GM06990 (cell line): ENCODE data around the gene CHD6.

ENCODE experiments used
- DNase-seq: peaks from one replicate; pipeline ENCODE4 v3.0.0-alpha.2; 2011; ENCODE audit not compliant: insufficient read length; ENCODE audit errors: extremely low read depth
- H3K27me3 ChIP-seq: replicated peaks from 2 replicates; pipeline ENCODE4 v1.6.0; 2011; ENCODE audit warnings: low read length; ENCODE audit not compliant: control insufficient read depth, insufficient read depth
- H3K36me3 ChIP-seq: 2 replicates; pipeline ENCODE4 v1.5.1; 2011; ENCODE audit warnings: low read length; ENCODE audit not compliant: control insufficient read depth, insufficient read depth
- H3K4me3 ChIP-seq: replicated peaks from 2 replicates; pipeline ENCODE4 v1.5.1; 2011; ENCODE audit warnings: low read depth, mild to moderate bottlenecking, control low read depth, low read length
- TF ChIP-seq, protein P1 (sequence below): IDR thresholded peaks from 2 replicates; pipeline ENCODE4 v1.5.1; 2011; ENCODE audit warnings: low read length, control low read depth, mild to moderate bottlenecking, inconsistent platforms; ENCODE audit not compliant: insufficient read depth, poor library complexity, severe bottlenecking

CHD6 gene

DNA sequence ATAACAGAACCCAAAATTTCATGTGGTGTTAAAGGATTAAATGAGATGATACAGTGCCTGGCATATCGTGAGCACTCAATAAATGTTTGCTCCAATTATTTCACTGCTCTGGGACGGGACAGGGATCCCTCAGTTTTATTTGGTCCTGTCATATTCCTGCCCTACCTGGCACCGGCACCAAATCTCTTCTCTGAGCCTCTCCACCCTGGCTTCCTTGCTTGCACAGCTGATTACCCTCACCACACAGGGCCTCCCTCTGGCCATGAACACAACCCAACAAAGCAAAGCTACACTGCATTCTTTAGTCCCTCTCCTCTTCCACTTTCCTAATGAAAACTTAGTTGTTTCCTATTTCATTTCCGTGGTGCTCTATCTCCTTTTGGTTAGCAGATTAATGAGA is 16.4 kb downstream of the CHD6 start:
- DNase-seq = no peak
- TF ChIP-seq, protein P1, sequence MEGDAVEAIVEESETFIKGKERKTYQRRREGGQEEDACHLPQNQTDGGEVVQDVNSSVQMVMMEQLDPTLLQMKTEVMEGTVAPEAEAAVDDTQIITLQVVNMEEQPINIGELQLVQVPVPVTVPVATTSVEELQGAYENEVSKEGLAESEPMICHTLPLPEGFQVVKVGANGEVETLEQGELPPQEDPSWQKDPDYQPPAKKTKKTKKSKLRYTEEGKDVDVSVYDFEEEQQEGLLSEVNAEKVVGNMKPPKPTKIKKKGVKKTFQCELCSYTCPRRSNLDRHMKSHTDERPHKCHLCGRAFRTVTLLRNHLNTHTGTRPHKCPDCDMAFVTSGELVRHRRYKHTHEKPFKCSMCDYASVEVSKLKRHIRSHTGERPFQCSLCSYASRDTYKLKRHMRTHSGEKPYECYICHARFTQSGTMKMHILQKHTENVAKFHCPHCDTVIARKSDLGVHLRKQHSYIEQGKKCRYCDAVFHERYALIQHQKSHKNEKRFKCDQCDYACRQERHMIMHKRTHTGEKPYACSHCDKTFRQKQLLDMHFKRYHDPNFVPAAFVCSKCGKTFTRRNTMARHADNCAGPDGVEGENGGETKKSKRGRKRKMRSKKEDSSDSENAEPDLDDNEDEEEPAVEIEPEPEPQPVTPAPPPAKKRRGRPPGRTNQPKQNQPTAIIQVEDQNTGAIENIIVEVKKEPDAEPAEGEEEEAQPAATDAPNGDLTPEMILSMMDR = no peak
- H3K4me3 ChIP-seq = no peak overlapping the region
- no peaks in the 10 kb centered on the region for H3K36me3 ChIP-seq
- H3K27me3 ChIP-seq = no peaks in the 10 kb centered on the region

DNA sequence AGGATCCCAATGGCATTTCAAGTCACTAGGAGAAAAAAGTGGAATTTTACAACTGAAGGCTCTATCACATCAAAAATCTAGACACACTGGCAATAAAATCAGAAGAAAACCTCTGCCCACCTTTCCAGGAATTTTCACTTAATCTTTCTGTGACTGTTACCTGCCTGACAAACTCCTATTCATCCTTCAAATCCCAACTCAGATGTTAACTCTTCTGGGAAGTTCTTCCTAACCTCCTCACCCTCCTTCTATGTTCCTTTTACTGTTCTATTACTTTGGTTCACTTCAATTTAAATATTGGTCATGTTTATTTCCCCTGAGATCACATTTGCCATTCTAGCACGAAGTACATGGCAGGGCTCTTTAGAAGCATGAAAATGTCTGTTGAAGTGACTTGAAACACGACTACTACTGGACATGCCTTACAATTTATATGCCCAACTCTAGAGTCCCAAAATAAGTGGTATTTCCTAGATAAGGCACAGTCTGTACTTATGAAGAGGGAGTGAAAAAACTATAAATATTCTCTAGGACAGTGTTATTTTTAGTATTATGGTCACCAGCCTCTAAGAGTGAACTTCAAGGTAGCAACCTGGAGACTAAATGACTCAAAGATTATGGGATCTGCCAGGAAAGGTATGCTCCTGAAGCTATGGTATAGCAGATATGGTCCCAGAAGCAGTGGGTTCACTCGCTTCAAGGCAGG is 17.1 kb downstream of the CHD6 start:
- no peak for DNase-seq
- H3K36me3 ChIP-seq = no peaks in the 10 kb centered on the region
- TF ChIP-seq, protein P1 = no peak
- H3K27me3 ChIP-seq = no peaks in the 10 kb centered on the region
- H3K4me3 ChIP-seq = no peak overlapping the region

DNA sequence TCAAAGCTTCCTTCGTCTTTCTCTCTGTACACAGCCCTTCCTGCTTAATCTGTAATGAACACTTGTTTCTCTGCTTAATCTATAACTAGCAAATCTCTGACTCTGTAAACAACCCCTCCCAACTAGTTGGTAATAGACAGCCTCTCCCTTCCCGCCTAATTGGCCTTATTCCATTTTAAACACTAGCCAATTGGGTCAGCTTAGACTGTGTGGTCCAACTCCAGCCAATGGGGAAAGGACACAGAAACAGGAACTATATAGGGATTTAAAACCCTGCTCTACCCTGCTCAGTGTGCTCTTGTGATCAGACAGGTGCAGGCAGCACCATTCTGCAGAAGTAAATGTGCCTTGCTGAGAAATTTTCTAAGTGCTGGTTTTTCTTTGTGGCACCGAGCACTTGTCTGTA is 18.5 kb downstream of the CHD6 start:
- no peaks in the 10 kb centered on the region for H3K27me3 ChIP-seq
- TF ChIP-seq, protein P1 = no peak
- no peaks in the 10 kb centered on the region for H3K36me3 ChIP-seq
- no peak for DNase-seq
- H3K4me3 ChIP-seq = no peak overlapping the region

DNA sequence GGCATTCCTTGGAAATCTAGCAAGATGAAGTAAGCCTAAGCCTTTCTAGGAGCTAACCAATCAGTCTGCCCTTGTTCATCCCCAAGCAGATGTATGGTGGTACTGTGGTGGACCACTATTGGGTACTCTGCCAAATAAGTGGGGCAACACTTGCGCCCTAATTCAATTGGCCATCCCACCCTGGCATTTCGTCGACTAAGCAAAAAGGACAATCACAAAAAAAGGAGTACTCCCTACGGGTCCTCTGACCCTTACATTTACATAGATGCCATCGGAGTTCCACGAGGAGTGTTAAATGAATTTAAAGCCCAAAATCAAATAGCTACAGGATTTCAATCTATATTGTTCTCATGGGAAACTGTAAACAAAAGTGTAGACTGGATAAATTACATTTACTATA is 19.5 kb downstream of the CHD6 start:
- no peaks in the 10 kb centered on the region for H3K27me3 ChIP-seq
- TF ChIP-seq, protein P1 = no peak
- H3K4me3 ChIP-seq = no peak overlapping the region
- no peaks in the 10 kb centered on the region for H3K36me3 ChIP-seq
- DNase-seq = no peak

DNA sequence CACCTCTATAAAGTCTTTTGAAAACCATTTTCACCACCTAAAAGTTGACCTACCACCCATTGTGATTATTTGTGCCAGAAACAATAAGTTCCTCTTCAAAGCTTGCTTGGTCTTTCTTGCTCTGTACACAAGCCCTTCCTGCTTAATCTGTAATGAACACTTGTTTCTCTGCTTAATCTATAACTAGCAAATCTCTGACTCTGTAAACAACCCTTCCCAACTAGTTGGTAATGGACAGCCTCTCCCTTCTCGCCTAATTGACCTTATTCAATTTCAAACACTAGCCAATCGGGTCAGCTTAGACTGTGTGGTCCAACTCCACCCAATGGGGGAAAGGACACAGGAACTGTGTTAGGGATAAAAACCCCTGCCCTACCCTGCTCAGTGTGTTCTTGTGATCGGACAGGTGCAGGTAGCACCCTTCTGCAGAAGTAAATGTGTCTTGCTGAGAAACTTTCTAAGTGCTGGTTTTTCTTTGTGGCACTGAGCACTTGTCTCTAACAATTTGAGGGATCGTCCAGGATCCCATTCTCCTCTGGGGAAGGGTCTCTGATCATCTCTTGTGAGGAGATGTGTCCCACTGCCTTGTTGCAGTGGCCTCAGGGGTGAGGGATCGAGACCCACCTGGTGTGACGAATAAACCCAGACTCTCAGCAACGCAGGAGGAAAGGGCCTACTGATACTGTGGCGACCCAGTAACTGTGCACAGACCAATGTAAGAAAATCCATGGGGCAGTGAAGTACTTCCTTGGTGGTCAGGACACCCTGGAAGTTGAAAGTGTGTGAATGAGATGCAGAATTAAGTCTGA is 23.5 kb downstream of the CHD6 start:
- H3K36me3 ChIP-seq = no peaks in the 10 kb centered on the region
- no peak for DNase-seq
- no peak overlapping the region for H3K4me3 ChIP-seq
- no peaks in the 10 kb centered on the region for H3K27me3 ChIP-seq
- TF ChIP-seq, protein P1 = no peak
